DMS114 treated with DMSO at 0.1 percent for 48 hours (cell line): ENCODE measurements around the gene TNNI3K.

Experiments
- DNase-seq: peaks from one replicate; lab custom pipeline; 2025; ENCODE audit not compliant: unreplicated experiment; lab: John Stamatoyannopoulos, UW

TNNI3K gene

GRCh38 chr1:74280642-74281396 lies 45.6 kb downstream of the TNNI3K start:
- no peak for DNase-seq

DNA sequence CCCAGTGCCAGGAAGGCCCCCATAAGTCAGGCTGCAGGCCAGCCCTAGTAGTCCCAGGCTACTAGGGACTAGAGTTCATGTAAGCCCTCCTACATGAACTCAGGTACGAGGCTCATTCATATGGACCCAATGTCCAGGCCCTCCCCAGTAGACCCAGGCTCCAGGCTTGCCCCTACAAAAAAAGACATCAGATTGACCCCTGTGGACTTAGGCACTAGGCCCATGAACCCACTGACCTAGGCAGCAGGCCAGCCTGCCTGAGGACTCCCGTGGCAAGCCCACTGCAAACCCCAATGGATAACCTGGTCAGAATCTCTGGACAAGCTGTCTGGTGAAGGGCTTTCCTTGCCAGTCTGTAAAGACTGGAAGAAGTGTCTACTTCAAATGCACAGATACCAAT lies 51.2 kb downstream of the TNNI3K start:
- DNase-seq, result no peak

GRCh38 chr1:74314438-74314837 lies 79.3 kb downstream of the TNNI3K start:
- no peak for DNase-seq

DNA sequence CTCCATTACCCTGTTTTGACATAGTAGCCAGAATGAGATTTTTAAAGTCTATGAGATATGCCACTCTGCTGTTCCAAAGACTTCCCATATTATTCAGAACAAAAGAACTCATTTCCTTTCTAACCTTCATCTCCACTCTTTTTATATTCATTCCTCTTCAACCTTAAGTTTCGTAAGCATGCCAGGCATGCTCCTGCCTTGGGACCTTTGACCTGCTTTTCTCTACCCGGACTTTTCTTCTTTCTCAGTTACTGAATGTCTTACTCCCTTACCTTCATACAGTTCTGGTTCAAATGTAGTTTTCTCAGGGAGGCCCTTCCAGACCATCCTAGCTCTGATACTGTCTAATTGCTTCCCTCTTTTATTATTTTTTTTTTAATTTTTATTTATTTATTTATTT lies 81.1 kb downstream of the TNNI3K start:
- no peak for DNase-seq

- DNase-seq, result no peak
These were observed 82.5 kb downstream of the TNNI3K start for GRCh38 chr1:74317663-74318062.

- DNase-seq, result no peak
These were observed 88.8 kb downstream of the TNNI3K start for GRCh38 chr1:74323937-74324473.

DNA sequence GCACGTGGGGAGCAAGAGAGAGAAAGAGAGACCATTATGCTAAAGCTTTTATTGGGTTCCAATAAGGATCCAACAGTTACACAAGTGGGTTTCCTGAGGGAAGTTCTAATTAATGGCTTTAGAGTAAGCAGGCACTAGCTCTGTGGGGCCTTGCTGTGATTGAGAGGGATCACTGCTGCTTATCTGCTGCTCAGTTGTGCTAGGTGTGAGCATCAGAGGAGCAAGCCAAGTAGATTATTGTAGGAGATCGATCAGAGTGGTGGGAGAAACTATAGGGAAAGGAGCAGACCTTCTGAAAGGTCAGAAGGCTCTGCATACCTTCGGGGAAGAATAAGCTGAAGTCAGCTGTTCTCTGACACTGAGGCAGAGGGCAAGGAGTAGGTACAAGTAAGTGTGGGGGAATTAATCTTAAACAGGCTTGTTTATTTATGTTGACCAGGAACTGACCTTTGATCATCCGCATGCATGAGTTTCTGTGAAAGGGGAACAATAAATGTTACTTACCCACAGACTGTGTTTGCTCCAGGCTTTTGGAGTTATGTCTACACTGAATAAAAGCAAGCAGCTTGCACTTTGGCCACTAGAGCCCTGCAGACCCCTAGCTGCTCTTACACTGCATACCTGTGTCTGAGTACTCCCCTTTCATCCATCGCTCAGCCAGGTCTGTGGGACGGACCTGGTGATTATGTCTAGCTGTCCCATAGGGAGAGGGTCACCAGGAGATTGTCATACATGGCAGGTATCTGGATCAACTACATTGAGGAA lies 89.7 kb downstream of the TNNI3K start:
- DNase-seq, result no peak

- DNase-seq, result no peak
These were observed 93.7 kb downstream of the TNNI3K start for GRCh38 chr1:74328851-74329250.

DNA sequence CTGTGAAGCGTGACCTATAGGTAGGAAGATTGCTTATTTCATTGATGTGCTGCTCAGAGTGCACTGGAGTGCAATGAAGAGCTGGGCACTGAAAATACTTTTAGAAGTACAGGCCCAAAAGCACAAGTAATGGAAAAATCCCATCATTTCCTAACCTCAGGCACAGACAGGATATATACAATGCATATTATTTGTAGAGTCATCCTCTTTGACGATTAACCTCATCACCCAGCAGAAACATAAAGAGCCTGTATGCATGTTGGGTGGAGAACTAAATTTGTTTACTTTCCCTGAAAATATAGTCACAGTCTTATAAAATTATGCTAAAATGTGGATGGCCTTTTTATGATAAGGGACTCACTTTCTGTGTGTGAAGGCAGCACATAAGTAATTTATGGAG lies 98.1 kb downstream of the TNNI3K start:
- DNase-seq, result no peak

- no peak for DNase-seq
These were observed 99.0 kb downstream of the TNNI3K start for GRCh38 chr1:74334147-74334546.

DNA sequence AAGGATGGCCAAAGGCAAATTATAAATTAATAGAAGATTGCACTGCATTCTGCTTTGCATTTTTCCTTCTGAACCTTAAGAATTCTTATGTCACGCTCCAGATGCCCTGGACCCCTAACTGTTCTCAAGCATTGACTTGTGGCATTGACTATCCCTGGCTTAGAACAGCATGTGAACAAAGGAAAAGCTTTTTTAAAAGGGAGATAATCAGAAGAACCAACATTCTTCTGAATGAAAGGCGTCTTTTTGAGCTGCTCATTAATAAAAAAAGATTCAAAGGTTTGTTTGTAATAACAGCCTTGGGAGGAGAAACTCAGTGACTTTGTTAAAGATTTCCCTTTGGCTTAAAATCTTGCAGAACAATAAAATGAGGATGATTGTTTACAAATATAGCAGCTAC lies 105.5 kb downstream of the TNNI3K start:
- no peak for DNase-seq

- no peak for DNase-seq
These were observed 106.6 kb downstream of the TNNI3K start for GRCh38 chr1:74341702-74342339.

GRCh38 chr1:74343216-74343615 lies 108.0 kb downstream of the TNNI3K start:
- no peak for DNase-seq

DNA sequence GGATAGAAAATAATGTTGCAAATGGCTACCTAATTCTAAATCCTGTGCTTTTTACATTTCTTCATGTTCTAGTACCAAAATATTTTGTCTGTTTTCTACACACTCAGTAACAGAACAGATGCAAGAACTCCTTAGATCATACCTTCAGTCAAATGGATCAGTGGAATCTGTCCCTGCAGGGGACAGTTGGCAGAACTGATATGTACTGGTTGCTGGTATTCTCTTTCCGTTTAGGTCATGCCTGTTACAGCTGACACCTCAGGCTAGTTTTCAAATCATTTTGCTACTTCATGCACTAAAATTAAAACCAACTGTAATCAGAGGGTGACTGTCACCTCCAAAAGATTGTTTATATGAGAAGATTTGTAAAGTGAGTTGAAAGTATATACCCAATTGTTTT lies 109.2 kb downstream of the TNNI3K start:
- no peak for DNase-seq

DNA sequence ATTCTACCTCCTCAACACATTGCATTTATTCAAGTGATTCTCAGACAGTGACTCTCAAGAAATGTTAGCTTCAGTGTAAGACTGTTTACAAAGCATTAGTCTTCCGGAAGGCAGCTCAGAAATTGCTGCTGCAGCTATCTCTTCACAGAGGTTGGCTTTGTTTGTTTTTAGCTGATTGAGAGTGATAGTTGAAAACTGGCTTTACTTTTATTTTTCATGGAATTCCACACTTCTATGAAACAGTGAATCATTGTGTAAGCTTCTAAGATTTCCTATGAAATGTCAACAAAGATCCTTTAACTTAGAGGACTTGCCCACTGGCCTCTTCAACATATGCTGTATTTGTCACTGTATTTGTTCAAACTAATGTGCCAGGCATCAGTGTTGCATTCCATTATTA lies 121.3 kb downstream of the TNNI3K start:
- DNase-seq, result no peak

- DNase-seq, result no peak
These were observed 122.0 kb downstream of the TNNI3K start for GRCh38 chr1:74357150-74357549.

- DNase-seq, result no peak
These were observed 122.6 kb downstream of the TNNI3K start for GRCh38 chr1:74357756-74358155.

DNA sequence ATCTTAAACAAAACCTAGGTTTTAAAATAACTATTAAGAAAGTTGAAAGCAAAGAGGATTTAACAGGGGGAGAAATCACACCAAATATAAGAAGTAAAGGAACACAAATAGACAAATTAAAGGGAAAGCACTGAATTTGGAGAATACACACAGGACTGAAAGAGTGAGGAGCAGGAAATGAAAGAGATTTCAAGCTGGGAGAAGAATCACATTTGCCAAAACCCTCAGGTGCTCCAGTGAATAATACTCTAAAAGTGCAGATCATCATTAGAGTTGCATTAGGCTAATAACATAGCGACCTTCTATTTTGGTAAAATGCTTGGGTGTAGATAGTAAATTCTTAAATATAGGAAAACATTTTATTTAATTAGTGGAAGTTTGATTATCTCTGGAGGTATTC lies 127.5 kb downstream of the TNNI3K start:
- no peak for DNase-seq

DNA sequence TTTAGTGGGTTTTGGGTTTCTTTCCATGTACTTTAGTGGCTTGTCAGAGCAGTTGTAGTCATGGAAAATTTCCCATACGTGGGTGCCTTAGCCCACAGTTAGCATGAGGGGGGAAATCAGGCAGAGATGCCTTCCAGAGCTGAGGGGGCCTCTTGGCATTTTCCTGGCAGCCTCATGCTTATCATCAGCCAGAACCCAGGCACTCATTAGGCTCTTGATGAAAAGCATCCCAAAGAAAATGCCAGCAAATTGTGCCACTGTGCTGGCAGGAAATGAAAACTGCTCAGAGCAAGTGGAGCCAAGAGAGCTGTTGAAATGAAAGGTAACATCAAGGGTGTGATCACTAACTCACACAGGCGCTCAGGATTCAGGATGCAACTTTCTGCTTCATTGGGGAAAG lies 128.0 kb downstream of the TNNI3K start:
- no peak for DNase-seq

GRCh38 chr1:74367175-74367813 lies 132.1 kb downstream of the TNNI3K start:
- DNase-seq, result no peak

DNA sequence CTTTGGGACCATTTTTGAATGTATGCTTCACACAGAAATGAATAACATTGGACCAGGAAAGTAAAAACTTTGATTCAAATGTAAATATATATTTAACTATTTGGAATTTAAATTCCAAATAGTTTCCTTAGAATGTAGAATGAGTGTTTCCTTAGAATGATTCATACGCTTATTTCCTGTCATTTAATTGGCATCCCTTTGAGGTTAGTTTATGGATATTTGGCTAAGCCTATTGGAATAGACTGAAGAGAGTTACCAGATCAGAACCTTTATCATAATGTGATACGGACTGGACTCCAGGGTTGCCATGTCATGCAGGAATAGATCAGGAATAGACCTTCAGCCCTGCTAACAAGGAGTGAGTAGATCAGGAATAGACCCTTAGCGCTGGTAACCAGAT lies 133.1 kb downstream of the TNNI3K start:
- DNase-seq, result no peak
